ENCODE data around the gene EIF3I. TPM values are rescaled to one million over a fixed set of nuclear protein-coding genes. Genes with fewer than 3 reads are reported as not detected.
"Not testable (repeated sequence)": the region's sequence is repeated elsewhere in the genome, so short reads cannot be mapped to it uniquely, and the experiment has no call there.

EIF3I gene
- polyA plus RNA-seq, 3 donors = 123 to 219 (median 202) TPM

- H3K27ac ChIP-seq (ENCODE audit: low read depth, low read length) = no peak overlapping the region
Measured at GRCh38 chr1:32249831-32250525, 27.8 kb downstream of the EIF3I start.

GRCh38 chr1:32250893-32251716 is 28.9 kb downstream of the EIF3I start, which contains the start of gene LCK:
TSS of gene LCK (plus strand) at chr1:32251265. CDS start at chr1:32274330, 23,065 bp downstream.
- no peak within 1 kb of the TSS for H3K27ac ChIP-seq (ENCODE audit: low read depth, low read length)
- WGBS, 3 donors = 67 to 74% (median 71%) methylated on average over 24 to 25 of the region's 25 CpGs

More at GRCh38 chr1:32249831-32250525, 27.8 kb downstream of the EIF3I start:
- WGBS, 3 donors = 38 to 53% (median 42%) methylated on average over 9 of the region's 9 CpGs

- WGBS, 3 donors = 65 to 78% (median 70%) methylated on average over 10 of the region's 10 CpGs
- no peak overlapping the region for H3K27ac ChIP-seq (ENCODE audit: low read depth, low read length)
Measured at GRCh38 chr1:32255072-32256071, 33.2 kb downstream of the EIF3I start.

GRCh38 chr1:32256473-32257226 is 34.4 kb downstream of the EIF3I start:
- WGBS, 3 donors = 78 to 80% (median 80%) methylated on average over 9 of the region's 9 CpGs
- no peak overlapping the region for H3K27ac ChIP-seq (ENCODE audit: low read depth, low read length)

GRCh38 chr1:32257227-32257508 is 35.0 kb downstream of the EIF3I start:
- WGBS, 3 donors = 88 to 97% (median 94%) methylated on average over 6 of the region's 6 CpGs
- no peak overlapping the region for H3K27ac ChIP-seq (ENCODE audit: low read depth, low read length)

GRCh38 chr1:32263236-32263593 is 41.0 kb downstream of the EIF3I start:
- 93 to 97% (median 96%) methylated on average over 4 of the region's 4 CpGs for WGBS, 3 donors
- H3K27ac ChIP-seq (ENCODE audit: low read depth, low read length) = not testable (repeated sequence)

- WGBS, 3 donors = 83 to 91% (median 88%) methylated on average over 4 of the region's 4 CpGs
- no peak overlapping the region for H3K27ac ChIP-seq (ENCODE audit: low read depth, low read length)
Measured at GRCh38 chr1:32263744-32264143, 41.5 kb downstream of the EIF3I start.

- WGBS, 3 donors = 91 to 93% (median 92%) methylated on average over 9 of the region's 9 CpGs
- no peak overlapping the region for H3K27ac ChIP-seq (ENCODE audit: low read depth, low read length)
Measured at GRCh38 chr1:32265846-32266245, 43.6 kb downstream of the EIF3I start.

GRCh38 chr1:32266921-32267591 is 44.8 kb downstream of the EIF3I start:
- no peak overlapping the region for H3K27ac ChIP-seq (ENCODE audit: low read depth, low read length)
- 47 to 74% (median 56%) methylated on average over 7 of the region's 7 CpGs for WGBS, 3 donors

GRCh38 chr1:32269744-32270143 is 47.5 kb downstream of the EIF3I start:
- H3K27ac ChIP-seq (ENCODE audit: low read depth, low read length) = no peak overlapping the region

GRCh38 chr1:32272557-32273390 is 50.6 kb downstream of the EIF3I start:
- 66 to 75% (median 73%) methylated on average over 7 of the region's 7 CpGs for WGBS, 3 donors
- H3K27ac ChIP-seq (ENCODE audit: low read depth, low read length) = no peak overlapping the region

- 34 to 50% (median 49%) methylated on average over 10 of the region's 10 CpGs for WGBS, 3 donors
Measured at GRCh38 chr1:32273391-32274208, 51.4 kb downstream of the EIF3I start.

GRCh38 chr1:32274646-32275340 is 52.6 kb downstream of the EIF3I start:
- no peak overlapping the region for H3K27ac ChIP-seq (ENCODE audit: low read depth, low read length)
- WGBS, 3 donors = 84 to 85% (median 84%) methylated on average over 25 to 31 of the region's 31 CpGs

More at GRCh38 chr1:32273391-32274208, 51.4 kb downstream of the EIF3I start:
- no peak overlapping the region for H3K27ac ChIP-seq (ENCODE audit: low read depth, low read length)

GRCh38 chr1:32275424-32275823 is 53.2 kb downstream of the EIF3I start:
- WGBS, 3 donors = 12 to 20% (median 19%) methylated on average over 41 of the region's 41 CpGs

GRCh38 chr1:32276032-32276782 is 54.0 kb downstream of the EIF3I start:
- 73 to 84% (median 82%) methylated on average over 30 of the region's 30 CpGs for WGBS, 3 donors
- H3K27ac ChIP-seq (ENCODE audit: low read depth, low read length) = no peak overlapping the region

More at GRCh38 chr1:32275424-32275823, 53.2 kb downstream of the EIF3I start:
- no peak overlapping the region for H3K27ac ChIP-seq (ENCODE audit: low read depth, low read length)
